Loucy (cell line): ENCODE data around the gene SLC20A1.

Experiments
- EZH2phosphoT487 ChIP-seq: fragments of 200-600 bp; IDR thresholded peaks from 2 replicates; pipeline ENCODE4 v1.6.1; 2018; ENCODE audit warnings: antibody characterized with exemption, mild to moderate bottlenecking, moderate library complexity, borderline replicate concordance
- TF ChIP-seq, protein P1 (sequence below): fragments of 200-600 bp; sonication (generic); conservative IDR thresholded peaks from 2 replicates; pipeline ENCODE4 v1.5.1; 2014; ENCODE audit warnings: mild to moderate bottlenecking, antibody characterized with exemption, low read length

DNA sequence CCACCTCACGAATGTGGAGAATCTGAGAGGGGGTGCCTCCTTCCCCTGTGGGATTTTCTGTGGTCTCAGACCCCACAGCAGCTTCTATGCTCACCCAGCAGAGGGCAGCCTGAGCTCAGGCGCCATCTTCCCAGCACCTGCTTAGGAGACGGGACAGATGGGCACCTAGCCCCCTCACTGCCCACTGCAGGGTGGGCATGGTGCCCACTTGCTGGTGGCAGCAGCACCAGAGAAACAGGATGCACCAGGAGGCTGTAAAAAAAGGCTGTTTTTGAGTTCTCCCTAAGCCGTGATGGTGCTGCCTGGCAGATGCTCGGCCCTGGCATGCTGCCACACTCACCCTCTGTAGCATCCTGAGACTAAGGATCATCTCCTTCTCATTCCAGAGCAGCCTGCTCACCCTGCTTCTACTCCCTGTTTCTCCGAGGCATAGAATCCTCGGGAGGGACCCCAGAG lies 19.1 kb upstream of the SLC20A1 start:
- TF ChIP-seq, protein P1, sequence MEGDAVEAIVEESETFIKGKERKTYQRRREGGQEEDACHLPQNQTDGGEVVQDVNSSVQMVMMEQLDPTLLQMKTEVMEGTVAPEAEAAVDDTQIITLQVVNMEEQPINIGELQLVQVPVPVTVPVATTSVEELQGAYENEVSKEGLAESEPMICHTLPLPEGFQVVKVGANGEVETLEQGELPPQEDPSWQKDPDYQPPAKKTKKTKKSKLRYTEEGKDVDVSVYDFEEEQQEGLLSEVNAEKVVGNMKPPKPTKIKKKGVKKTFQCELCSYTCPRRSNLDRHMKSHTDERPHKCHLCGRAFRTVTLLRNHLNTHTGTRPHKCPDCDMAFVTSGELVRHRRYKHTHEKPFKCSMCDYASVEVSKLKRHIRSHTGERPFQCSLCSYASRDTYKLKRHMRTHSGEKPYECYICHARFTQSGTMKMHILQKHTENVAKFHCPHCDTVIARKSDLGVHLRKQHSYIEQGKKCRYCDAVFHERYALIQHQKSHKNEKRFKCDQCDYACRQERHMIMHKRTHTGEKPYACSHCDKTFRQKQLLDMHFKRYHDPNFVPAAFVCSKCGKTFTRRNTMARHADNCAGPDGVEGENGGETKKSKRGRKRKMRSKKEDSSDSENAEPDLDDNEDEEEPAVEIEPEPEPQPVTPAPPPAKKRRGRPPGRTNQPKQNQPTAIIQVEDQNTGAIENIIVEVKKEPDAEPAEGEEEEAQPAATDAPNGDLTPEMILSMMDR: peak; percentile 98
- TF ChIP-seq EZH2phosphoT487: no peak
